HG02763 (cell line): ENCODE measurements around the gene CPXM1.
"Not testable (repeated sequence)": the region's sequence is repeated elsewhere in the genome, so short reads cannot be mapped to it uniquely, and the experiment has no call there.

Experiments used
- ATAC-seq: cut with Tn5 transposase; IDR thresholded peaks from one replicate; pipeline ENCODE4 v1.9.1; 2021; ENCODE audit warnings: mild to moderate bottlenecking, moderate library complexity; ENCODE audit not compliant: unreplicated experiment

CPXM1 gene

DNA sequence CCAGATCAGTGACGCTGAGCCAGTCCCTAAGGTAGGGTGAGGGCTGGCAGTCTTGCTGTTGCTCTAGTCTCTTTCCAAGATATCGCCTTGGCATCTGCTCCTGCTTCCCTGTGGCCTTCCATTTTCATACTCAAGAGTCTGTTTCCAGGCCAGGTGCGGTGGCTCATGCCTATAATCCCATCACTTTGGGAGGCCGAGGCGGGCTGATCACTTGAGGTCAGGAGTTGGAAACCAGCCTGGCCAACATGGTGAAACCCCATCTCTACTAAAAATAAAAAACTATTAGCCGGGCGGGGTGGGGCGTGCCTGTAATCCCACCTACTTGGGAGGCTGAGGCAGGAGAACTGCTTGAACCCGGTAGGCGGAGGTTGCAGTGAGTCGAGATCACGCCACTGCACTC lies 30.3 kb downstream of the CPXM1 start:
- not testable (repeated sequence) for ATAC-seq

DNA sequence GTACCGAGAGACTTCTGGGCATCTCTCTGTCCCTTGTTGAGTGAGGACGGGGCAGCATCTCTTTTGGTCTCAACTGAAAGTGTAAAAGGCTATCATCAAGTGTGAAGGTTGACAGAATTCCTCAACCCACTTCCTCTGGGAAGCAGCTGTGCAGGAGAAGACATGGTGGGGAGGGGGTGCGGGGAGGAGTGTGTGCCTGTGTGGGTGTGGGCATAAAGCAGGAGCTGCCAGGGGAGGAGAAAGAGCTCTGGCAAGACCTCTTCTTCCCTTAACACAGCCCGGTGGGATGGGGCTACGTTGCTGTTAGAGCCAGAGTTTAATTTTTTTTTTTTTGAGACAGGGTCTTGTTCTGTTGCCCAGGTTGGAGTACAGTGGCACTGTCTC lies 31.8 kb downstream of the CPXM1 start:
- no peak for ATAC-seq

DNA sequence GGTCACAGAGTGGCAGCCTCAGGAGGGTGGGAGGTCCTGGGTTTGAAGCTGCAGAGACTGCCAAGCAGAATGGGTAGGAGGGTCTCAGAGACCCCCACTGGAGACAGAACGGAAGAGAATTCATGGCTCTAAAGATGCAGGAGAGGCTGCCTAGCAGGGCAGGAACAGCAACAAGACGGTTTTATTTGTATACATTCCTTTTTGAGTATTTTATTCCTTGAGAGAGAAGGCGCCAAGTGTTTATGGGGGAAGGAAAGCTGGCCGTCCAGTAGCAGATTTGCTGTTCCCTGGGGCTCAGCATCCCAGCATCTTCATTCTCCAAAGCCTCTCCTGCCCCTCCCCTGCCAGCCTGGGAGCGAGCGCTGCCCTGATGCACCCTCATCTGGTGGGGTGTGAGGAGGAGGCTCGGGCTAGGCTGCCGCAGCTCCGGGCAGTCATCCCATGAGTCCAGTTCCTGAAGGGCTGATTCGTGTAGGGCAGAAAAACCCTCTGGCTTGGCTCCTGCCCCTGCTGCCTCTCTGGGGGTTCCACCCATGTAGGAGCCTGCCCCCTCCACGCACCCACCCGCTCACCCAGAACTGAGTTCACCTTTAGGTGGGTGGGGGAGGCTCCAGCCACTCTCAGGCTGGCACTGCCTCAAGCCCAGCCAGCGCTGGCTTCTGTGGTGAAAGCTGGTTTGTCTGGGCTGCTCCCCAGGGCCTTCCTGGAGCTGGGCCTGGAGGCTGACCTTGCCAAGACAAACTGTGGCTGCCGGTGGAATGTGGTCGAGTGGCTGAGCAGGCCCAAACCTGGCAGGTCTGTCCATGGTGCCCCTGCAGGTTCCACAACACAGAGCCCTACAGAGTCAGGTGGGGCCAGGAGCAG lies 32.4 kb downstream of the CPXM1 start:
- no peak for ATAC-seq

DNA sequence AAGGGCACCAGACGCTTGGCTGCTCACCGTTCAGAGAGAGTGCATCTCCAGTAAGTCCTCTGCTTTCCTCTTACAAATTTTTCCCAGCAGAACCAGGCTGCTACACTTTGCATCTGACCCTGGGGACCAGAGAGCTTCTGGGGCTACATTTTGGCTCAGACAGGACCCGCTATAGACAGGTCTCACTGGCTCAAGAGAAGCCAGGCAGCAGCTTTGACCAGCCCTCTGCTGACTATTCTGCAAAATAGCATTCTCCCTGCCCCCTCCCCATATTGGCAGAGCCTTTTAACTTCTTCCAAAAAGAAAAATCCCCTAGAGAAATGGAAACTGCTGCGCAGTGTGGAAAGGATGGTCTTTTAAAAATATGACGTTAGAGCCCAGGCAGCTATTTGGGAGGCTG lies 37.2 kb downstream of the CPXM1 start:
- ATAC-seq: no peak

DNA sequence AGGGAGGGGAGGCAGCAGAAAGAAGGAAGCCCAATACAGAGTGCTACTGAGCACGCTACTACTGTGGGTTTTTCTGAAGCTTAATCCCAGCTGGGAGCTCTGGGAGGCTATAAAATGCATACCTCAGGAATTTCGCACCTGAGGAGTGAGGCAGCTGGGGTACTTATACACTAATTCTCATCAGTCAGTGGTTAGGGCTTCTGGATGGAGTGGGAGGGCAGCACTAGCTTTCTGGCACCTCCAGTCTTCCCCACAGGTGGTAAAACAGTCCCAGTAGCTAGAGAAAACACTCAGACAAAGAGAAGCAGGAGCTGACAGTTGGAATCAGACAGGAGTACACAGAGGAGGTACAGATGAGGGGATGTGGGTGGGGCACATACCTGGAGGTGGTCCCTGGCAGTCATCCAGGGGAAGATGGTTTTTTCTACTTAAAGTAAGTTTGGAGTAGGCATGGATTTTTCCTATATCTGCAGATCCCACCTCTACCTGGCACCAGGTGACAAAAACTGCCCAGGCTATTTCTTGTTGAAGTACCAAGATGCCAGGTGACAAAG lies 37.8 kb downstream of the CPXM1 start:
- no peak for ATAC-seq

DNA sequence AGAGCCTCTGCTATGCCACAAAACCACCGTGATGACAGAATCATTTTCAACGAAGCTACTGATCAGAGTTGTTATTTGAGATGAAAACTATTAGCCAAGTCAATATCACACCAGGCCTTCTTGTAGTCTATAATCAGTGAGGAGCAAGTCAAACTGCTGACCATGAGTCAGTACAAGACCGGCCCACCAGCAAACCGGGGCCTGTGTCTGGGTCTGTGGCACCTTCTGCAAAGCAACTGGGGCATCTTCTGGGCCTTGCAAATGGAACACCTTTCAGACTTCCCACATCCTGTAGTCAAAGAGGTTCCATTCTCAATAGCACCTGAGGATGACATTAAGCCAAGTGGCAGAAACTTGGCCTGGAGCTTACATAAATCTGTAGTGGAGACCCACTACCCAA lies 38.5 kb downstream of the CPXM1 start:
- no peak for ATAC-seq

DNA sequence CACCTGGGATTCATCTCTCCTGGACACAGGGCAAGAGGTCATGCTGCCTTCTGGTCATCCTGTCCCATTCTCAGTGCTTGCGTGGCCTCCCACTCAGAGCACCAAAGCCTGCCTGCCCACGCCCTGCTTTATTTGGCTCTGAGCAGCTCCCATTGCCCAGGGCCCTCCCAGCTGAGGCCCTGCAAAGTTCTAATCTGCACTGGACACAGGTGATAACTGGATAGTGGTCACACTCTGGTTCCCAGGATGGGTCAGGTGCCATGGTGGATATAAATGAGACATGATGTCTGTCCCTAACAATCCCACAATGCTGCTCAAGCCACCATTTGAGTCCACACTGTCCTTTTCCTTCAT lies 39.5 kb downstream of the CPXM1 start:
- no peak for ATAC-seq

DNA sequence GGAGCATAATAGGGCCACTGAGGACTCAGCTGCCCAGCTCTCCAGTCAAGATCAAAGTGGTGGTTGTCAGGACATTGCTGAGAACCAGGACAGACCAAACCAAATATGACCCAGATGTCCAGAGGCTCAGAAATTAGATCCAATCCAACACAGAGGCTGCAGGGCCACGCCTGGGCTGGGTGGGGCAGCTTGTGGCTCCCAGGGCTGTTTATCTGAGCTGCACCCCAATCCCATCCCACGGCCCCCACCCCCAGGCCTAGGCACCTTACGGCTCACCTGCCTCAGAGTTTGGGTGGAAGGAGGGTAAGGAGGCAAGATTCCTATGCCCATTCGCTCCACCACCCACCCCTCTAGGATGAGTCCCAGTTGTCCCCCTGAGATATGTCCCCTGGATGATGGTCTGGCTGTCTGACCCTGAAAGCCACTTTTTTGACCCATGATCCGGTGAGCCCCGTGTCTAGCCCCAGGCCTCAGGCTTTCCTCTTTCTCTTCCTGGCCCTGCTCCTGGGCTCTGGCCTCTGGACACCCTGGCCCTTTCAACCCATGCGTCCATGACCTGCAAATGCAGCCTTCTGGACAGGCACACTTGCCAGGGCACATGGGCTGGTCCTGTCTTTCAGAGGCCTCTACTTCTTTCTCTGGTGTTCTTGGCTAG lies 40.0 kb downstream of the CPXM1 start:
- ATAC-seq: no peak

DNA sequence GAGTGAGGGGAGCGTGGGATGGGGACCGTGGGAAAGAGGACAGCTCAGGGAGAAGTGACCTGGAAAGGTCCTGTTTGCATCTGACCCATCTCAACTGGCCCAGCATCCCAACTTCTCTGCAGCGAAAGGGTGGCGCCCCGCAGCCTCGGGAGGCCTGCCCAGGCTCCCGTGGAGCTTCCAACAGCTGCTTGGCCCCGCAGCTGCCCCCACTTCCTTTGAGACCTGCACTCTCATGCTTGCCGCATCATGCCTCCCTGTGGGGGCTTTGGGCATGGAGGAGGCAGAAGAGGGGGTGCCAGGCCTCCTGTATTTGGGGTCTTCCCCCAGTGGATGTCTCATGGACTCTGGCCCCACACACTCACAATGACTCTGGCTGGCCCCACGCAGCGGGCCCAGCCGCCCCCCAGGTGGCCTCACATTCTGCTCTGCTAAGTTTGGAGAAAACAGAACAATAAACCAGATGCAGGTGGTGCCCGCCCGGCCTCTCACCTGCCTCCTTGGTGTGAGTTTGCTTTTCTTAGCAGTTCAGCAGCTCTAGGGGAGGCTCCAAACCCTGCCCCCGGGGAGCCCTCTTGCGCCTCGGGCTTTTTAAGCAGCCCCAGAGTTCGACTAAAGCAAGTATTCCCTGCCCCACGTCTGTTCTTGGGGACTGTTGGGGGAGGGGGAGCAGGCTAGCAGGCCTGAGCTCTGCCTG lies 40.7 kb downstream of the CPXM1 start:
- no peak for ATAC-seq

DNA sequence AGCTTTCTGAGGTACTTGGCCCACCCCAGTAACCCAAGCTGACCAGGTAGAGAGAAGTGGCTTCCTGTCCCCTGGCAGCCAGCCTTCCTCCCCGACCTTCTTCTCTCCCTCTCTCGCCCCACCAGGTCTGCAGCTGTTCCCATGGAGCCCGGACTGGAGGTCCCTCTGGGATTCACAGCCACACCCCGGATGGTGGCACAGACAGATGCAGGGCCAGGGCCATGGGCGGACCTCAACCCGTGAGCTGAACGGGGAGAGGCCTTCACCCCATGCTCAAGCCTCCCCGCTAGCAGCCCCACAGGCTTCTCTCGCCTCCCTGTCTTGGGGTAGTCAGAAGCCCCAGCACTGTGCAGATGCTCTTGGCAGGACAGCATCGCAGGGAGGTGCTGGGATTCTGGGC lies 41.3 kb downstream of the CPXM1 start:
- no peak for ATAC-seq

DNA sequence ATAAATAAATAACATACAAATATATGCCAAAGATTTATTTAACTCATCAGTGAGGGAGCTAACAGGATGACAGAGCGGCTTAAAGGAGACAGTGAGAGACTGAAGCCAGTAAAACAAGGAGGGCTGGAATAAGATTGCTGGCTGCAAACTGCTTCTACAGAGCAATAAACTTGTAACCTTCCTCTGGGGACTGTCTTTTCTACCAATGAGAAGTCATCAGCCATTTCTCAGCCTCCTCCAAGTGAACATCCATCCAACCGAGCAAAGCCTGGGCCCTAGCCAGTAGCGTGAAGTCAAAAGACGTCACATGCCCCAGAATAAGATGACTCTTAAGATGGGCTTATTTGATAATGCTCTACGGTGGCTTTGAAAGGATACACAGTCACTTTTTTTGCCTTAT lies 42.5 kb downstream of the CPXM1 start:
- ATAC-seq: no peak

DNA sequence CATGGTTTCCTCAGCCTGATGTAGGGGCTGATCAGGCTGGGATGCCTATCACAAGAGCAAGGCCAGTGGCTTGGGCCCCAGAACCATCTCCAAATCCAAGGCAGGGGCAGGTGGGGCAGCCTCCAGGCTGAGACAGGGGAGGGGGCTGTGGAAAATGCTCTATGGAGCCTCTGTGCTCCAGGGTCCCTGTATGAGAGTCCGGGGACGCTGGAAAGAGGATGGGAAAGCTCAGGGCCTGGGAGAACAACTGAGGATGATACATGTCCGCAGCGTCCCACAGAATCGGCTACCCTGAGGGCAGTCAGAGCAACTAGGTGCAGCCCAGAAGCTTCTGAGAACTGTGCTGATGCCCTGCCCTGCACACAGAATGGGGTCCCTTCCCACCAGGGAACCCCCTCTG lies 43.4 kb downstream of the CPXM1 start:
- ATAC-seq: no peak

DNA sequence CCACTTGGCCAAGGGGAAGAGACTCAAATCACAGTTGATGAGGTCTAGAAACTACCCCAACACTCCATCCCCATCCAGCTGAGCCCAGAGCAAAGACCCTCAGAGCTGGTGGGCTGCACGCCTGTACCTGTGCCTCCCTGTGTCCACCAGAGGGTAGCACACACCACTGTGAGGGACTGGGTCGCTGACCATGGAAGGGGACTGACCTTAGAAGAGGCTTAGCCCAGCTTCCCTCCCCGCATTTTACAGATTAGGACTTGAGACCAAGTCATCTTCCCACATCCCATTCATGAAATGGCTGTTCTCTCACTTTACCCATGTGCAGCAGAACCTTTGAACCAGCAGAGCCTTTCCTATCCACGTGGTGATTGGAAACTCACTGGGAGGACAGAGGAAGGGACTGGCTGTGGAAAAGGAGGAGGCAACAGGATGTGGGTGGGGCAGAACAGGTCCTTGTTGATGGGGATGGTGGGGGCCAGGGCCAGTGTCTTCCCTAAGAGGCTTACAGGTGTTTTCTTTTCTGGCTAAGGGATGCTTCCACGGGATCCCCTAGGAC lies 44.3 kb downstream of the CPXM1 start:
- ATAC-seq: no peak

DNA sequence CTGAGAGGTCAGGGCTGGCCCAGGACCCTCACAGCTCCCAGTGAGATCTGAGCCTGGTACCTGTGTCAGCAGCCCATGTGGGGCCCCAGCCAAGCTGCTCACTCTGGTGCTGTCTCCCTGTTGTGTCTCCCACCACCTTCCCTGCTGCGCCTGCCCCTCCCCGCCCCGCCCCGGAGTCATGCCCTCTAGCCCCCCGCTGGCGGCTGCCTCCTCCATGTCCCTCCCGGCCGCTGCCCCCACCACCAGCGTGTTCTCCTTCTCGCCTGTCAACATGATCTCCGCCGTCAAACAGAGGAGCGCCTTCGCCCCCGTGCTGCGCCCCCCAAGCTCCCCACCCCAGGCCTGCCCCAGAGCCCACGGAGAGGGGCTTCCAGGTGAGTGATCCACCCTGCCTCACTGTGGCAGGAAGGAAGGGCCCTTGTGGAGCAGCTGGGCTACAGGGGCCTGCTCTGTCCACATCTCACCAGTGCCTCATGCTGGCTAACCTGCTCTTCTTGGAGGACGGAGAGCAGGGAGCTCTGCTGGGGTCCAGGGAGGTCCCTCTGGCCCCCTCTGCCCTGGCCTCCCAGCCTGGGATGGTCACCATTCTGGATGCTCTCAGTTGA lies 44.9 kb downstream of the CPXM1 start:
- ATAC-seq: no peak

DNA sequence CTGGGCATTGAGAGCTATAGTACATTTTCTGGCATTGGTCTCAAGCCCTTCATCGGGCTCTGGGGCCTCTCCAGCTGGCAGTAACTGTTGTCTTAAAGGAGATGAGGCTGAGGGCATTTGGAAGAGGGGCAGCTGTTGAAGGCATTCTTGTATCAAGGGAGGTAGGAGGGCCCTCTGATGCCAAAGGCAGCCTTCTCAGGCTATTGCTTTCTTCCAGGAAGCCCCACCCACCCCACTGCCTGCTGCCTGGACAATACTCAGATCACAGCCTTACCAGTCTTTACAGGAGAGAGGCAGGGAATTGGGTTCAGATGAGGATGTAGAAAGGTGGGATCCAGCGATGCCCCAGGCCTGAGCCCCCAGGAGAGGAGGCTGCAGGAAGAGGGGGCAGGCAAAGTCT lies 46.0 kb downstream of the CPXM1 start:
- ATAC-seq: no peak

DNA sequence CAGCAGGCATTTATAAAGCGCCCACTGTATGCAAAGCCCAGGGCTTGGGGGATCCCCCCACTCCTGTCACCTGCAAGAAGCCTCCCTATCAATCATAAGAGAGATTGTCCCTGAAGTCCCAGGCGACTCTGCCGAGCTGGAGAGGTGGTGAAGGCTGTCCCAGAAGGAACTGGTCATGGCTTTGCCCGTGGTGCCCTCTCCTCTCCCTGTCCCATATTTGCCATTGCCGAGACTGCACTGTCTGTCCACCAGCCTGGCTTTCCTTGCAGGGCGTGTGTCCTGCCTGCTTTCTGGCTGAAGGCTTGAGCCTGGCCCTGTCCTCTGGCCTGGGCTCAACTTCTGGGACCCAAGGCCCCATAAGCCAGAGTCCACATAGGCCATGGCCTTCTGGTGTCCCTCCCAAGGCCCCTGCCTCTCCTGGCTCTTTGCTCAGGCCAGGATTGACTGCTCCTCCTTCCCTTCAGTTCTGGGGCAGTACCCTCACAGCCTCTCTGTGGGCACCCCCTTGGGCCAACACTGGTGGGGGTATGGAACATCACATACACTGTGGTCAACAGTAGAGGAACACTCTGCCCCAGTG lies 46.9 kb downstream of the CPXM1 start:
- ATAC-seq: no peak

DNA sequence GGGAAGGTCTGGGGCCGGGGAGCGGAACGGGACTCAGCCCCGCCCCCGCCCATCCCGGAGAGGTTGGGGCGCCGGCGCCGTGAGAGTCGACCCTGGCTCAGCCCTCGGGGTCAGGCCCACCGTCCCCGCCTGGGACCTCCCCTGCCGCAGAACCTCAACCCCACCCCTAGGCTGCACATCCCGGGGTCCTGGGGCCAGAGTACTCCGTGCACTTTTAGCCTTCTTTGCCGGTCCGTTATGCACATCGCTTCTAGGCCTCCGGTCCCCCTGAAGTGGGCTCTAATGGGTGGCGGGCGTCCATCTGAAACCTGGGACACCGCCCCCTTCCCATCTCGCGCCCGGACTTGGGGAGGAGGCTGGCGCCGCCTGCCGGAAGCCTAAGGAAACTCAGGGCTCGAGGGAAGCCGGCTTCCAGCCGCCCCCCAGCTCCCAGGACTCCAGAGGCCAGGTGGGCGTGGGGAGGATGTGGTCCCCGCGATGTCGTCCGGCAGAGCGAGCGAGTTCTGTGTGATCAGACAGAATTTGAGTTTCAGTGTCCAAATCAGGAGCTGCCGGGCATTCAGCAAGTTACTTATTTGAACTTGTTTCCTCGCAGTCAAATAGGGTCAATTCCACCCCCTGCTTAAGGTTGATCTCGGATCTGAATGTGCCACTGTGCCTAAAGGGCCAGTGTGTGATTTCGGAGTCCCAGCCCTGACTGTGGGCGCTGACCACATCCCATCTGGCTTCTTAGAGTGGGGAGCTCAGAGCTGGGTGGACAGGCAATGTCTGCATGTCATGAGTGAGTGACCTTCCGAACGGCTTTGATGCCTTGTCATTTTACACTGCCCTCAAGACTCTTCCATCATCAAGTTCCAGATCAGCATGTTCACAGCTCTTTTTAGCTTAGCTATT lies 47.6 kb downstream of the CPXM1 start:
- no peak for ATAC-seq

DNA sequence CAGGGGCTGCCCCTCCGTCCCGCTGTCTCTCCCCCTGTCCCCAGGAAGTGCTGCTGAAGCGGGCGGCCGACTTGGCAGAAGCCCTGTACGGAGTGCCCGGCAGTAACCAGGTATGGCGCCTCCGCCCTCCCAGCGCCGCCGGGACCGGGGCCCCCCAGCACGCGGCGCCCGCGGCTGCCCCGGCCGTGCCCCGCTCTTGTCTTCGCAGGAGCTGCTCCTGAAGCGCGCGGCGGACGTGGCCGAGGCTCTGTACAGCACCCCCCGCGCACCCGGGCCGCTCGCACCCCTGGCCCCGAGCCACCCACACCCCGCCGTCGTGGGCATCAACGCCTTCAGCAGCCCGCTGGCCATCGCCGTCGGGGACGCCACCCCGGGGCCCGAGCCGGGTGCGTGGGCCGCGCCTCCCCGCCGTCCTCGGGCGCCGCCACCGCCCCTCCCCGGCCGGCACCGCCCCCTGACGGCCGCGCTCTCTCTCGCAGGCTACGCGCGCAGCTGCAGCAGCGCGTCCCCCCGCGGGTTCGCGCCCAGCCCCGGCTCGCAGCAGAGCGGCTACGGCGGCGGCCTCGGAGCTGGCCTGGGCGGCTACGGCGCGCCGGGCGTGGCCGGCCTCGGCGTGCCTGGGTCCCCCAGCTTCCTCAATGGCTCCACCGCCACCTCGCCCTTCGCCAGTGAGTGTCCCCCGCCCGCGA lies 48.4 kb downstream of the CPXM1 start:
- no peak for ATAC-seq

DNA sequence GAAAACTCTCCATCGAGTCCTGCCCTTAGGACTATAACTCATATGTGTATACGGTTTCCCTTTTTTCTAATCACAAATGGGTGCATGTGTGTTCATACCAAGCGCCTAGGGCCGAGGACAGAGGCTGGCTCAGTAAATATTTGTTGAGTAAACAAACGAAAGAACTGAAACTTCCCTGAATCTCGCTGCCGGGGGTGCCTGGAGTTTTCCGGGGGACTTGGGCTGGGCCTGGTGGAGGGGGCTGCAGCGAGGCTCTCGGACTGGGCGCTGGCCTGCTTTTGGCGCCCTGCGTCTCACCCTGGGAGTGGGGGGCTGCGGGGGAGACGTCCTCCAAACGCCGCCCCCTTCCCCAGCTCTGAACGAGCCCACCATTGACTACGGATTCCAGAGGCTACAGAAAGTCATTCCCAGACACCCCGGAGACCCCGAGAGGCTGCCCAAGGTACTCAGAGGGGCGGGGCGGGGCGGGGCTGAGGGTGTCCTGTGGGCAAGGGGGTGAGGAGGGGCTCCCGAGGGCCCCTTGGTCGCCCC lies 49.0 kb downstream of the CPXM1 start:
- ATAC-seq: no peak
